Activated CD4-positive, alpha-beta memory T cell treated with anti-CD3 and anti-CD28 coated beads for 36 hours (primary cell): Measurements from ENCODE around the gene SAMMSON. TPM values are rescaled to one million over a fixed set of nuclear protein-coding genes. Genes with fewer than 3 reads are reported as not detected.

Source experiments
- CTCF ChIA-PET: fragments of 350-600 bp; sonication (Branson Sonifier 250); formaldehyde crosslinking; loops from one replicate; lab custom pipeline; 2021; ENCODE audit warnings: antibody characterized with exemption, inconsistent platforms; lab: Charles Lee
- POLR2A ChIA-PET: fragments of 350-600 bp; sonication (Branson Sonifier 250); formaldehyde crosslinking; loops from one replicate; lab custom pipeline; 2021; ENCODE audit warnings: antibody characterized with exemption; lab: Charles Lee
- DNase-seq: peaks from one replicate; pipeline ENCODE4 v3.0.0-alpha.2; 2020
- H3K27ac Mint-ChIP-seq: one replicate; pipeline ENCODE4 v1.8.0; 2021; ENCODE audit warnings: mixed read lengths
- H3K27me3 Mint-ChIP-seq: one replicate; pipeline ENCODE4 v1.8.0; 2021; ENCODE audit warnings: mixed read lengths
- H3K36me3 Mint-ChIP-seq: one replicate; pipeline ENCODE4 v1.8.0; 2021; ENCODE audit warnings: mixed read lengths
- H3K4me1 Mint-ChIP-seq: one replicate; pipeline ENCODE4 v1.8.0; 2021; ENCODE audit warnings: low read depth, mixed read lengths
- H3K4me3 Mint-ChIP-seq: one replicate; pipeline ENCODE4 v1.8.0; 2021; ENCODE audit warnings: mild to moderate bottlenecking, mixed read lengths
- H3K9me3 Mint-ChIP-seq: one replicate; pipeline ENCODE4 v1.8.0; 2021; ENCODE audit warnings: mixed read lengths
- intact Hi-C: fragments of 100-400 bp; cut with micrococcal nuclease; formaldehyde crosslinking; loops from one replicate; pipeline ENCODE4 v1.15.1; 2023
- total RNA-seq, 2 experiments: library from RNA; stranded (reverse); gene quantifications; one replicate each; pipeline ENCODE4 v1.2.3, GENCODE V29; 2021

The SAMMSON gene
- total RNA-seq, 2 experiments from 2014 or later = not detected

DNA sequence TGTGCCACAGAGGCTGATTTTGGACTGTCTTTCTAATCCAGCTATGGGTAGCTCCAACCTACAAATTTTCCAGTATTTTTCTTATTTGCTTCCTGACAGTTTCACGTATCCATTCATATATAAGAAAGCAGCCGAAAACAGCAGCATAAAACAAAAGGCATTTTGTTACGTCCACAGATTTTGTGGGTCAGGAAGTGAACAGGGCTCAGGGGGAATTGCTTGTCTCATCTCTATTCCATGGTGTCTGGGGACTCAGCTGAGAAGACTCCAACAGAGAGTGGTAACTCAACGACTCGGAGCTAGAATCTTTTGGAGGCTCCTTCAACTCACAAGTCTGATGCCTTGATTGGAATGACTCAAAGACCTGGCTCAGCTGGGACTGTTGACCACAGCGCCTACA, 11.7 kb upstream of the SAMMSON start:
- Mint-ChIP-seq H3K4me1 (no peaks in the 10 kb centered on the region), H3K9me3 (no peaks in the 10 kb centered on the region), H3K36me3 (no peaks in the 10 kb centered on the region), H3K4me3 (no peak overlapping the region), H3K27me3 (peaks cover 4% of the 10 kb centered on the region), H3K27ac (no peak overlapping the region)
- ChIA-PET CTCF (no interaction called here), POLR2A (no interaction called here)
- DNase-seq = no peak
- intact Hi-C loops = no loop called here

GRCh38 chr3:69993757-69994156, 5.8 kb upstream of the SAMMSON start:
- no peak for DNase-seq
- ChIA-PET POLR2A (no interaction called here), CTCF (no interaction called here)
- no peaks in the 10 kb centered on the region for H3K9me3 Mint-ChIP-seq
- no peak overlapping the region for H3K27ac Mint-ChIP-seq
- H3K4me3 Mint-ChIP-seq = no peak overlapping the region
- intact Hi-C loops = no loop called here
- no peaks in the 10 kb centered on the region for H3K4me1 Mint-ChIP-seq
- H3K36me3 Mint-ChIP-seq = no peaks in the 10 kb centered on the region
- no peaks in the 10 kb centered on the region for H3K27me3 Mint-ChIP-seq

DNA sequence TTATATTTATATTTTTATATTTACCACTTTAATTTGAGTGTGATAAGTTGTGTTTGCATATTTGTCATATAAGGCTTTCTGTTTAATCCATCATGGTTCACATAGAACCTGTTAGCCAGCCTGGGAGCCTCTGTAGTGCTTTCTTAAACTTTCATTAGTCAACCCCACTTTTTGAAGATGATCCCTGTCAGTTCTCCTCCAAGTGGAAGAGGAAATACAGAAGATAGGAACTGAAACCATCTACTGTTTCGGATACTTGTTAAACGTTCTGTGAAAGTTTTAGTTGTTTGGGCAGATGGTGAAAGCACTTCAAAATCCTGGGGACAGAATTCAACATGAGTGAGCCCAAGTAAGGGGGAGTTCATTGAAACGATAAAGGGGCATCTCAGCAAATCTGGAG, 4.6 kb upstream of the SAMMSON start:
- no peak for DNase-seq
- Mint-ChIP-seq H3K9me3 (no peaks in the 10 kb centered on the region), H3K27me3 (no peaks in the 10 kb centered on the region), H3K36me3 (no peaks in the 10 kb centered on the region), H3K4me3 (no peak overlapping the region), H3K27ac (no peak overlapping the region), H3K4me1 (no peaks in the 10 kb centered on the region)
- POLR2A ChIA-PET = no interaction called here
- CTCF ChIA-PET = no interaction called here
- intact Hi-C loops = no loop called here

DNA sequence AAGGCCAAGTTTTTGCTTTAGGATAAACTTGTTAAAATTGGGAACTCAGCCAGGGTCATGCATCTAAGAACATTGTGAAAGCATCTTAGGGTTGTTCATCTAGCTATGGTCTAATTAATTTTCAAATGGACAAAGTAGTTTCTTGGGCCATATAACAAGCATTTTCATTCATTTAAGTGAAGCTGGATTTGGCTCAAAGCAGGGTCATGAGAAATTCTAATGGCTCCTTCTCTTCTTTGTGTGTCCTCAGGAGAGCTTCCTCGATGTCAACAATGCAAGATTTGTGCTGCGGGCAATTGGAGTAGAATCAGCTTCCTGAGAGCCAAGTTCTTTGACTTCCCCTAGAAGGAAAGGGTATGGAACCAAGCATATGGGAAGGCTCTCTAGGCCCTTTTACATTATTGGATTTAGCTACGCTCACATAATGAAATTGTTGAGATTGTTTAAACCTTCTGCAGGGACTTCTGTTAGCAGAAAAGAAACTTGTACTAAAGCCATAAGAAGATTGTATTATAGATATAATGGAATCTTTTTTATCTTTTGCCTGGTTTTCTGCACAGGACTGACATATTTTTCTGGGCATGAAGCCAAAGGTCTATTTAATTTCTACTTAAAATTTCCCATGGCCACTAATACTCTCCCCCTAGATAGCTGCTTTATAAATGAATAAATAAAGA, 1.8 kb upstream of the SAMMSON start:
- Mint-ChIP-seq H3K36me3 (no peaks in the 10 kb centered on the region), H3K4me1 (no peaks in the 10 kb centered on the region), H3K9me3 (peaks cover 2% of the 10 kb centered on the region), H3K27me3 (no peaks in the 10 kb centered on the region), H3K27ac (no peak overlapping the region), H3K4me3 (no peak overlapping the region)
- ChIA-PET POLR2A (no interaction called here), CTCF (no interaction called here)
- intact Hi-C loops = no loop called here
- DNase-seq = no peak

DNA sequence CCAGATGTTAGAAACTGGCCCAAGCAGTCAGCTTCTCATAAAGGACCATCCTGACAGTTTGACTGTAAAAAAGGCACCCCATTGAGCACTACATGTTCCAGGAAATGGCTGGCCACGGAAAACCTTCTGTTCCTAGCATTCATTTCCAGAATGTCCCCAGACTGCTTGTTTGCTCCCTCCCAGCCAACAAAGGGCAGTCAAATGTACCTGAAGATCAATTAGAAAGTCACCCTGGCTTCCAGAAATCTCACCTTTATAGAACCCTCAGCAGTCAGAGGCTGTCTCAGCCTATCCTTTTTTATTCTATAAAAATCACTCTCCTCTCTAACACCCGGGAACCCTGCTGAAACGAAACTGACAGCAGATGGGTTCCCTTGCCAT, 784 bp upstream of the SAMMSON start:
- intact Hi-C loops = no loop called here
- Mint-ChIP-seq H3K27ac (no peak overlapping the region), H3K9me3 (peaks cover 2% of the 10 kb centered on the region), H3K4me3 (no peak overlapping the region), H3K36me3 (no peaks in the 10 kb centered on the region), H3K27me3 (no peaks in the 10 kb centered on the region), H3K4me1 (no peaks in the 10 kb centered on the region)
- ChIA-PET CTCF (no interaction called here), POLR2A (no interaction called here)
- DNase-seq = no peak

- Mint-ChIP-seq H3K27me3 (no peaks in the 10 kb centered on the region), H3K4me3 (no peak overlapping the region), H3K27ac (no peak overlapping the region), H3K36me3 (no peaks in the 10 kb centered on the region), H3K4me1 (no peaks in the 10 kb centered on the region), H3K9me3 (peaks cover 2% of the 10 kb centered on the region)
- no peak for DNase-seq
- POLR2A ChIA-PET = no interaction called here
- intact Hi-C loops = no loop called here
- CTCF ChIA-PET = interaction anchor here (1.0 kb wide), 1 partner anchor 108 kb away, joined by 3 read pairs; no protein-coding TSS in a partner anchor
These were observed 486 bp downstream of the SAMMSON start for GRCh38 chr3:70000028-70000410.

- Mint-ChIP-seq H3K27ac (no peak overlapping the region), H3K4me1 (no peaks in the 10 kb centered on the region), H3K36me3 (no peaks in the 10 kb centered on the region), H3K27me3 (no peaks in the 10 kb centered on the region), H3K9me3 (peaks cover 2% of the 10 kb centered on the region), H3K4me3 (no peak overlapping the region)
- ChIA-PET POLR2A (no interaction called here), CTCF (interaction anchor here (1.0 kb wide), 1 partner anchor 107 kb away, joined by 3 read pairs; no protein-coding TSS in a partner anchor)
- intact Hi-C loops = no loop called here
- no peak for DNase-seq
These were observed 1.1 kb downstream of the SAMMSON start for GRCh38 chr3:70000563-70001081.

GRCh38 chr3:70003119-70003518, 3.6 kb downstream of the SAMMSON start:
- H3K9me3 Mint-ChIP-seq = peaks cover 7% of the 10 kb centered on the region
- ChIA-PET POLR2A (no interaction called here), CTCF (no interaction called here)
- DNase-seq = no peak
- no peak overlapping the region for H3K27ac Mint-ChIP-seq
- intact Hi-C loops = no loop called here
- H3K27me3 Mint-ChIP-seq = no peaks in the 10 kb centered on the region
- H3K36me3 Mint-ChIP-seq = no peaks in the 10 kb centered on the region
- H3K4me3 Mint-ChIP-seq = no peak overlapping the region
- H3K4me1 Mint-ChIP-seq = no peaks in the 10 kb centered on the region

- intact Hi-C loops = no loop called here
- CTCF ChIA-PET = no interaction called here
- Mint-ChIP-seq H3K36me3 (no peaks in the 10 kb centered on the region), H3K27me3 (no peaks in the 10 kb centered on the region), H3K4me1 (no peaks in the 10 kb centered on the region), H3K4me3 (no peak overlapping the region), H3K27ac (no peak overlapping the region), H3K9me3 (peaks cover 8% of the 10 kb centered on the region)
- no peak for DNase-seq
- POLR2A ChIA-PET = no interaction called here
These were observed 6.6 kb downstream of the SAMMSON start for GRCh38 chr3:70006089-70006488.

- no peak overlapping the region for H3K27ac Mint-ChIP-seq
These were observed 10.8 kb downstream of the SAMMSON start for GRCh38 chr3:70010346-70010745.

DNA sequence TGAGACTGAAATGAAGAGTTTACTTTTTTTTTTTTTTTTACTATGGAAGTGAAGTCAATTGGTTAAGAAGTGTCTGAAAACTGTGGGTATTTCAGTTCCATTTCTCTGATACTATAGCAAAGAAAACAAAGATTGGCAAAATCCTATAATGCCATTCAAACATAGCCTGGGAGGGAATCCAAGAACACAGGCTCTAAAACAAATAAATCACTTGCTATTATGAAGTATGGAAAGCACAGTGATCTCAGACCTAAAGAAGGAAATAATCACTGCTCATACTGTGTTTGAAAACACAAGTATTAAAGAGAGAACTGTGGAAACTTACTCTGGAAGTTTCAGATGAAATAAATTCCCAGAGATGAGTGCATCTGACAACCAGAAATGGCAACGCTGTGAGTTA, 12.0 kb downstream of the SAMMSON start:
- H3K36me3 Mint-ChIP-seq = no peaks in the 10 kb centered on the region
- H3K4me3 Mint-ChIP-seq = no peak overlapping the region
- H3K27ac Mint-ChIP-seq = no peak overlapping the region
- no peak for DNase-seq
- ChIA-PET CTCF (interaction anchor here (1.0 kb wide), 1 partner anchor 891 kb away, joined by 3 read pairs; no protein-coding TSS in a partner anchor), POLR2A (no interaction called here)
- intact Hi-C loops = no loop called here
- no peaks in the 10 kb centered on the region for H3K4me1 Mint-ChIP-seq
- no peaks in the 10 kb centered on the region for H3K27me3 Mint-ChIP-seq
- H3K9me3 Mint-ChIP-seq = peaks cover 6% of the 10 kb centered on the region

More at GRCh38 chr3:70010346-70010745, 10.8 kb downstream of the SAMMSON start:
- POLR2A ChIA-PET = no interaction called here
- Mint-ChIP-seq H3K9me3 (peaks cover 6% of the 10 kb centered on the region), H3K4me3 (no peak overlapping the region), H3K27me3 (no peaks in the 10 kb centered on the region), H3K4me1 (no peaks in the 10 kb centered on the region), H3K36me3 (no peaks in the 10 kb centered on the region)
- intact Hi-C loops = no loop called here
- DNase-seq = no peak
- CTCF ChIA-PET = no interaction called here

DNA sequence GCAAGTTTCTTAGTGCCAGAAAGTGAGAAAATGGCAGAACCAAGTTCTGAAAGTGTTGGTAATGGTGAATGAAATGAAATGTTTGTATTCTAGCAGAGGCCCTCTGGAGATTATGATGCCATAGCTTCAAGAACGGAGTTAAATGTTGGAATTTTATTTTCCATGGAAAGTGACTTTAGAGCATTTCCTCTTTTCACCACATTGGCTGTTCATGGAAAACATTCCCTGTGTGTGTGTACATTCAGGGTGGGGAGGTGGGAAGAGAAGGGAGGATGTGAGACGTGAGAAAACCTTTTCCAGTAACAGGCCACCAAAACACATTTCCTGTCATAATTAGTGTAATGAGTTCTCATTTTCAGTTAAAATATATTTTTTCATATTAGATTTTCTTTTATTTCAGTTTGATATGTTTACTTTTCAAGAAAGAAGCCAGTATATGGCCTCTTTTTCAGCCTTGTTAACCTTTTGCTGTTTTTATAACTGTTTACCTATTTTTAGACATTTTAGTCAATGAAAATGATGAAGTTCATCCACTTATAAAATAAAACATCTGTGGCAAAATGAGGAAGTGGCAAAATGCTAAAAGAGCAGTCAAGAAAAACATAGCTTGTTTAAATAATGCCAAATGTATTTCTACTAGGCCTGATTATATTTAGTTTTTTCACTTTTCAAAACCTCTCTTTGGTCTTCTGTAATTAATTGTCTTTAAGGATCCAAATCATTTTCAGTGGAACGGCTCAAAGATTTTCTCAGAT, 21.6 kb downstream of the SAMMSON start:
- Mint-ChIP-seq H3K27me3 (no peaks in the 10 kb centered on the region), H3K27ac (no peak overlapping the region), H3K4me1 (no peaks in the 10 kb centered on the region), H3K4me3 (no peak overlapping the region), H3K36me3 (no peaks in the 10 kb centered on the region), H3K9me3 (no peaks in the 10 kb centered on the region)
- ChIA-PET POLR2A (no interaction called here), CTCF (no interaction called here)
- intact Hi-C loops = no loop called here
- DNase-seq = no peak
